B cell (primary cell): Measurements from ENCODE around the gene TRIM17. TPM values are rescaled to one million over a fixed set of nuclear protein-coding genes. Genes with fewer than 3 reads are reported as not detected.

Experiments used
- ATAC-seq: fragments of 200-7000 bp; cut with Tn5 transposase; one replicate; pipeline ENCODE4 v1.10.0; 2021; ENCODE audit warnings: low read depth, mild to moderate bottlenecking, moderate number of reproducible peaks, moderate library complexity
- CTCF ChIA-PET: fragments of 350-600 bp; sonication (Branson Sonifier 250); formaldehyde crosslinking; loops from one replicate; lab custom pipeline; 2021; ENCODE audit warnings: antibody characterized with exemption, inconsistent platforms; lab: Charles Lee
- POLR2A ChIA-PET: fragments of 350-600 bp; sonication (Branson Sonifier 250); formaldehyde crosslinking; loops from one replicate; lab custom pipeline; 2021; ENCODE audit warnings: antibody characterized with exemption; lab: Charles Lee
- DNase-seq: peaks from one replicate; pipeline ENCODE4 v3.0.0; 2013
- H2AFZ ChIP-seq: 2 replicates; pipeline ENCODE4 v1.6.1; 2012; ENCODE audit warnings: mild to moderate bottlenecking, low read depth, low read length; ENCODE audit not compliant: insufficient read depth, poor library complexity, severe bottlenecking
- H3K27ac ChIP-seq, 2 donors: 1 replicate in 1 of 2; 2 replicates in 1 of 2; pipeline ENCODE4 v1.5.1; 2012 to 2013; ENCODE audit warnings: low read length in 2 of 2, mild to moderate bottlenecking in 2 of 2, moderate library complexity in 1 of 2
- H3K27me3 ChIP-seq, 4 experiments: fragments of 200-600 bp in 1 of 4; sonication (generic) in 1 of 4; replicated peaks in 1 of 4; 1 replicate in 2 of 4; 2 replicates in 2 of 4; pipeline versions ENCODE4 v1.6.1 to v1.7.0; 2013 to 2016; ENCODE audit warnings: low read length in 3 of 4, mild to moderate bottlenecking in 2 of 4, mixed read lengths in 1 of 4, moderate library complexity in 1 of 4; ENCODE audit not compliant: insufficient read depth in 4 of 4, control insufficient read depth in 3 of 4; ENCODE audit errors: control extremely low read depth in 1 of 4
- H3K36me3 ChIP-seq, 2 experiments: replicated peaks in 1 of 2; 1 replicate in 1 of 2; 2 replicates in 1 of 2; pipeline versions ENCODE4 v1.6.1 to v1.7.1; 2013; ENCODE audit warnings: low read length in 1 of 2; ENCODE audit not compliant: insufficient read depth in 2 of 2, control insufficient read depth in 1 of 2; ENCODE audit errors: control extremely low read depth in 1 of 2, extremely low read depth in 1 of 2
- H3K4me1 ChIP-seq, 2 donors: fragments of 200-600 bp in 1 of 2; sonication (generic) in 1 of 2; 1 replicate in 1 of 2; 2 replicates in 1 of 2; pipeline versions ENCODE4 v1.5.1 to v1.6.1; 2013 to 2017; ENCODE audit warnings: low read length in 2 of 2; ENCODE audit not compliant: control insufficient read depth in 2 of 2, insufficient read depth in 2 of 2
- H3K4me2 ChIP-seq: replicated peaks from 2 replicates; pipeline ENCODE3; 2012; ENCODE audit warnings: mild to moderate bottlenecking, low read depth, low read length; ENCODE audit not compliant: poor library complexity, severe bottlenecking
- H3K4me3 ChIP-seq, 5 experiments: fragments of 200-600 bp in 1 of 5; sonication (generic) in 1 of 5; 1 replicate in 3 of 5; 2 replicates in 2 of 5; pipeline versions ENCODE4 v1.5.1 to v1.7.0; 2011 to 2016; ENCODE audit warnings: low read length in 4 of 5, mild to moderate bottlenecking in 4 of 5, low read depth in 2 of 5, control low read depth in 1 of 5, moderate library complexity in 1 of 5; ENCODE audit not compliant: insufficient read depth in 1 of 5; ENCODE audit errors: control extremely low read depth in 1 of 5, extremely low read depth in 1 of 5
- H3K79me2 ChIP-seq: fragments of 200-600 bp; sonication (generic); one replicate; pipeline ENCODE4 v1.6.0; 2016; ENCODE audit warnings: low read length; ENCODE audit not compliant: control insufficient read depth, insufficient read depth
- H3K9ac ChIP-seq: fragments of 200-600 bp; sonication (generic); 2 replicates; pipeline ENCODE4 v1.6.1; 2017; ENCODE audit warnings: mild to moderate bottlenecking, low read length, moderate library complexity
- H3K9me3 ChIP-seq, 3 donors: one replicate each; pipeline versions ENCODE4 v1.6.1 to v1.7.1; 2013; ENCODE audit warnings: low read length in 2 of 3; ENCODE audit not compliant: control insufficient read depth in 2 of 3, insufficient read depth in 1 of 3; ENCODE audit errors: control extremely low read depth in 1 of 3
- H4K20me1 ChIP-seq: 2 replicates; pipeline ENCODE4 v1.6.0; 2012; ENCODE audit warnings: mild to moderate bottlenecking, low read length; ENCODE audit not compliant: insufficient read depth, control insufficient read depth, poor library complexity, severe bottlenecking
- H3K27ac Mint-ChIP-seq: one replicate; pipeline ENCODE4 v1.8.0; 2021; ENCODE audit warnings: mixed read lengths
- H3K27me3 Mint-ChIP-seq: one replicate; pipeline ENCODE4 v1.8.0; 2021; ENCODE audit warnings: mixed read lengths
- H3K4me1 Mint-ChIP-seq: one replicate; pipeline ENCODE4 v1.8.0; 2021; ENCODE audit warnings: mixed read lengths
- H3K4me3 Mint-ChIP-seq: one replicate; pipeline ENCODE4 v1.8.0; 2021; ENCODE audit warnings: mixed read lengths
- H3K9me3 Mint-ChIP-seq: one replicate; pipeline ENCODE4 v1.8.0; 2022; ENCODE audit warnings: mixed read lengths; ENCODE audit not compliant: insufficient read depth
- EZH2 ChIP-seq: IDR thresholded peaks from 2 replicates; pipeline ENCODE4 v1.6.1; 2012; ENCODE audit warnings: borderline replicate concordance, low read depth, mild to moderate bottlenecking, moderate library complexity, low read length; ENCODE audit not compliant: insufficient read depth, poor library complexity, severe bottlenecking
- WGBS: methylation state at CpG from one replicate; pipeline ENCODE4 v1.1.5; 2013; ENCODE audit warnings: missing lambda C conversion rate; ENCODE audit not compliant: insufficient coverage; 5-methylcytosine and 5-hydroxymethylcytosine counted together
- intact Hi-C: fragments of 100-400 bp; cut with micrococcal nuclease; formaldehyde crosslinking; loops from one replicate; pipeline ENCODE4 v1.10.0; 2022
- polyA plus RNA-seq: library from polyadenylated mRNA; depleted of rRNA; stranded (reverse); fragments of >200 nt; gene quantifications from 2 replicates; pipeline ENCODE4 v1.2.3, GENCODE V29; 2012
- total RNA-seq, 2 donors: library from RNA; stranded (reverse); fragments of 120-200 nt in 1 of 2; gene quantifications; 1 replicate in 1 of 2; 2 replicates in 1 of 2; pipeline versions ENCODE4 v1.2.3 to v1.2.4, GENCODE V29; 2013 to 2022
- TF ChIP-seq, protein P1 (sequence below): fragments of 200-600 bp; IDR thresholded peaks from one replicate; pipeline ENCODE4 v1.8.0; 2022; ENCODE audit warnings: antibody characterized with exemption, mild to moderate bottlenecking

The TRIM17 gene
- total and polyA plus RNA-seq, 2 donors (not counting 1 experiment from before 2014, with no cell fraction given) = not detected

DNA sequence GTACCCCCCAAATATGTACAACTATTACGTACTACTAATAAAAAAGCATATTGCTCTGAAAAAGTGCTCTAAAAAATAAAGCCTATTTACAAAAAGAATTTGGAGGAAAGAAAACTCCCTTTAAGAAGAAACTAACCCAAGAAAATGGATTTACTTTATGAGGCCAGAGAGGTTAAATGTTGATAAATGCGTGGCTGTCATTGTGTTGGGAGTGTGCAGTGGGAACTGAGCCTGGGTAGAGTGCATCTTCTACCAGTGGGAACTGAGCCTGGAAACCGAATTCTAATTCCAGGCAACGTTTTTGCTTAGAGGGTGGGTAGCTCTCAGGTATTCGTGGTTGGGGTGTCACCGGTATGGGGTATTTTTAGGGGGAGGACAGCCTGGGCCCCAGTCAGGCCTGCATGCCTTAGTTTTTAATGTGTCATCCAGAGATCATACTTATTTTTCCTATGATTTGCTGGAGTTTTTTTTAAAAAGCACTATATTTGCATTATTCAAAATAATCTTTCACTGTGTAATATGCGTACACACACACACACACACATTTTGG lies 46.4 kb upstream of the TRIM17 start:
- Histone ChIP-seq H3K4me2 (peak overlapping the region; percentile 79), H2AFZ (no peak overlapping the region), H3K27ac (no peak overlapping the region), H3K4me1 (peaks cover 37 to 39% of the 10 kb centered on the region in 2 donors), H3K9ac (no peak overlapping the region), H3K36me3 (no peaks in the 10 kb centered on the region), H3K9me3 (peaks cover 0 to 21% (median 0%) of the 10 kb centered on the region in 3 donors), H3K27me3 (peaks cover 0 to 81% (median 48%) of the 10 kb centered on the region in 4 experiments), H3K79me2 (no peaks in the 10 kb centered on the region), H4K20me1 (no peaks in the 10 kb centered on the region), H3K4me3 (no peak overlapping the region)
- intact Hi-C loops = no loop called here
- Mint-ChIP-seq H3K9me3 (no peaks in the 10 kb centered on the region), H3K4me1 (peaks cover 38% of the 10 kb centered on the region), H3K27ac (no peak overlapping the region), H3K27me3 (peaks cover 75% of the 10 kb centered on the region), H3K4me3 (peak overlapping the region; percentile 79)
- POLR2A ChIA-PET = no interaction called here
- TF ChIP-seq, protein P1, sequence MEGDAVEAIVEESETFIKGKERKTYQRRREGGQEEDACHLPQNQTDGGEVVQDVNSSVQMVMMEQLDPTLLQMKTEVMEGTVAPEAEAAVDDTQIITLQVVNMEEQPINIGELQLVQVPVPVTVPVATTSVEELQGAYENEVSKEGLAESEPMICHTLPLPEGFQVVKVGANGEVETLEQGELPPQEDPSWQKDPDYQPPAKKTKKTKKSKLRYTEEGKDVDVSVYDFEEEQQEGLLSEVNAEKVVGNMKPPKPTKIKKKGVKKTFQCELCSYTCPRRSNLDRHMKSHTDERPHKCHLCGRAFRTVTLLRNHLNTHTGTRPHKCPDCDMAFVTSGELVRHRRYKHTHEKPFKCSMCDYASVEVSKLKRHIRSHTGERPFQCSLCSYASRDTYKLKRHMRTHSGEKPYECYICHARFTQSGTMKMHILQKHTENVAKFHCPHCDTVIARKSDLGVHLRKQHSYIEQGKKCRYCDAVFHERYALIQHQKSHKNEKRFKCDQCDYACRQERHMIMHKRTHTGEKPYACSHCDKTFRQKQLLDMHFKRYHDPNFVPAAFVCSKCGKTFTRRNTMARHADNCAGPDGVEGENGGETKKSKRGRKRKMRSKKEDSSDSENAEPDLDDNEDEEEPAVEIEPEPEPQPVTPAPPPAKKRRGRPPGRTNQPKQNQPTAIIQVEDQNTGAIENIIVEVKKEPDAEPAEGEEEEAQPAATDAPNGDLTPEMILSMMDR = no peak
- TF ChIP-seq EZH2 = no peak
- ATAC-seq = no peak
- 31% methylated on average over 2 of the region's 7 CpGs for WGBS
- DNase-seq = no peak
- CTCF ChIA-PET = interaction anchor here (1.2 kb wide), 1 partner anchor 10 kb away, joined by 4 read pairs; no protein-coding TSS in a partner anchor

DNA sequence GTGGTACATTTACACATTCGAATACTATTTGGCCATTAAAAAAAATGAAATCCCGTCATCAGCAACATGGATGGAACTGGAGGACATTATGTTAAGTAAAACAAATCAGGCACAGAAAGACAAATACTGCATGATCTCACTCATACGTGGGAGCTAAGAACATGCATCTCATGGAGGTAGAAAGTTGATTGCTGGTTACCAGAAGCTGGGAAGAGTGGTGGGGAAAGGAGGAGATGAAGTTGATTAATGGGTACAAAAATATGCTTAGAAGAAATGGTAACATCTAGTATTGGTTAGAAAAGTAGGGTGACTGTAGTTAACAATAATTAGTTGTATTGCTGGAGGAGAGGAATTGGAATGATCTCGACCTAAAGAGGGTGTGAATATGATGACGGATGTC lies 45.9 kb upstream of the TRIM17 start:
- ATAC-seq = no peak
- Histone ChIP-seq H3K9me3 (peaks cover 0 to 21% (median 0%) of the 10 kb centered on the region in 3 donors), H3K27me3 (peaks cover 0 to 81% (median 44%) of the 10 kb centered on the region in 4 experiments), H3K79me2 (no peaks in the 10 kb centered on the region), H3K9ac (no peak overlapping the region), H2AFZ (no peak overlapping the region), H3K4me2 (no peak overlapping the region), H3K4me1 (peaks cover 43% of the 10 kb centered on the region in 2 donors), H3K36me3 (no peaks in the 10 kb centered on the region), H3K27ac (no peak overlapping the region), H3K4me3 (no peak overlapping the region), H4K20me1 (no peaks in the 10 kb centered on the region)
- ChIA-PET POLR2A (no interaction called here), CTCF (no interaction called here)
- Mint-ChIP-seq H3K27ac (no peak overlapping the region), H3K9me3 (no peaks in the 10 kb centered on the region), H3K27me3 (peaks cover 73% of the 10 kb centered on the region), H3K4me1 (peaks cover 43% of the 10 kb centered on the region), H3K4me3 (peak overlapping the region; percentile 3)
- TF ChIP-seq EZH2 = no peak
- TF ChIP-seq, protein P1 = no peak
- 94% methylated on average over 2 of the region's 5 CpGs for WGBS
- intact Hi-C loops = no loop called here
- no peak for DNase-seq
